HG03196 (cell line): ENCODE measurements around the gene VARS2.
"Not testable (repeated sequence)": the region's sequence is repeated elsewhere in the genome, so short reads cannot be mapped to it uniquely, and the experiment has no call there.

ENCODE experiments used
- ATAC-seq: cut with Tn5 transposase; IDR thresholded peaks from one replicate; pipeline ENCODE4 v1.9.1; 2021; ENCODE audit not compliant: unreplicated experiment

The VARS2 gene

GRCh38 chr6:30960907-30961673 is 47.1 kb downstream of the VARS2 start:
- ATAC-seq, result no peak

GRCh38 chr6:30962716-30963115 is 48.7 kb downstream of the VARS2 start:
- no peak for ATAC-seq

- ATAC-seq, result no peak
Observed at GRCh38 chr6:30963641-30964040, 49.6 kb downstream of the VARS2 start.

- ATAC-seq, result no peak
Observed at GRCh38 chr6:30964075-30964474, 50.0 kb downstream of the VARS2 start.

GRCh38 chr6:30965140-30965601 is 51.1 kb downstream of the VARS2 start:
- ATAC-seq, result no peak

GRCh38 chr6:30966154-30966553 is 52.1 kb downstream of the VARS2 start:
- ATAC-seq, result no peak

GRCh38 chr6:30969171-30969570 is 55.1 kb downstream of the VARS2 start:
- ATAC-seq, result not testable (repeated sequence)

GRCh38 chr6:30970946-30971345 is 56.9 kb downstream of the VARS2 start:
- no peak for ATAC-seq

- no peak for ATAC-seq
Observed at GRCh38 chr6:30972816-30973215, 58.8 kb downstream of the VARS2 start.

- no peak for ATAC-seq
Observed at GRCh38 chr6:30974490-30975252, 60.6 kb downstream of the VARS2 start.
